Ishikawa (cell line): ENCODE measurements around the gene RPRD1A.
A peak's percentile ranks its signal among the peaks of the same experiment; 100 is the strongest.

Experiments
- CEBPB ChIP-seq: IDR thresholded peaks from 2 replicates; pipeline ENCODE4 v1.6.1; 2012
- CREB1 ChIP-seq: IDR thresholded peaks from 2 replicates; pipeline ENCODE4 v1.6.1; 2012; ENCODE audit warnings: low read depth
- EGR1 ChIP-seq: IDR thresholded peaks from 2 replicates; pipeline ENCODE4 v1.6.1; 2012
- EP300 ChIP-seq: IDR thresholded peaks from 2 replicates; pipeline ENCODE4 v1.6.1; 2012; ENCODE audit warnings: borderline replicate concordance
- FOXM1 ChIP-seq: IDR thresholded peaks from 2 replicates; pipeline ENCODE4 v1.6.1; 2012; ENCODE audit warnings: low read depth, borderline replicate concordance
- NFIC ChIP-seq: IDR thresholded peaks from 2 replicates; pipeline ENCODE4 v1.6.1; 2012
- RAD21 ChIP-seq: IDR thresholded peaks from 2 replicates; pipeline ENCODE4 v1.6.1; 2012; ENCODE audit warnings: low read depth
- TAF1 ChIP-seq: IDR thresholded peaks from 2 replicates; pipeline ENCODE4 v1.6.1; 2012; ENCODE audit warnings: low read depth, mild to moderate bottlenecking
- TCF12 ChIP-seq: IDR thresholded peaks from 2 replicates; pipeline ENCODE4 v1.6.1; 2012; ENCODE audit warnings: low read depth
- TEAD4 ChIP-seq: IDR thresholded peaks from 2 replicates; pipeline ENCODE4 v1.6.1; 2012
- YY1 ChIP-seq: IDR thresholded peaks from 2 replicates; pipeline ENCODE4 v1.6.1; 2012; ENCODE audit warnings: low read depth
- ZBTB7A ChIP-seq: IDR thresholded peaks from 2 replicates; pipeline ENCODE4 v1.6.1; 2012; ENCODE audit warnings: low read depth
- TF ChIP-seq, protein P1 (sequence below): IDR thresholded peaks from 2 replicates; pipeline ENCODE4 v1.6.1; 2012
- TF ChIP-seq, protein P2 (sequence below): IDR thresholded peaks from 2 replicates; pipeline ENCODE4 v1.6.1; 2012
- TF ChIP-seq, protein P3 (sequence below): IDR thresholded peaks from 2 replicates; pipeline ENCODE4 v1.6.1; 2012; ENCODE audit warnings: low read depth, mild to moderate bottlenecking

The RPRD1A gene

DNA sequence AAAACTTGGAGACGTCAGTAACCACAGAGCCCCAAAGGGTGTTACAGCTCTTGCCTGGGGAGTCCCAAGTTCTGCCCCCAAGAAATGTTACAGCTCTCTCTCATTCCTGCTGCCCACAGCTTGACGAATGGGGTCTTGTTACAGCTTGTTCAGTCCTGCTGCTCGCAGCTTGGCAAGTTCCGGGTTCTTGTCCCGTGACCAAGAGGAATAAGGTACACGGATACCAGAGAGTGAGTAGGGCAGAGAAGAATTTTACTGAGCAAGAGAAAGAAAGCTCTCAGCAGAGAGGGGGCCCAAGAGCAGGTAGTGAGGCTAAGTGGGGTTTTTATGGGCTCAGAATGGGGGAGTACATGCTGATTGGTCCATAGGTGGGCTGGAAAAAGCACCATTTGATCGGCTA lies 34.6 kb upstream of the RPRD1A start:
- TF ChIP-seq EP300 (no peak), YY1 (no peak), TEAD4 (no peak), EGR1 (no peak), ZBTB7A (no peak), RAD21 (no peak), NFIC (no peak), TAF1 (no peak), CEBPB (no peak), CREB1 (no peak), FOXM1 (no peak)
- TF ChIP-seq, protein P1, sequence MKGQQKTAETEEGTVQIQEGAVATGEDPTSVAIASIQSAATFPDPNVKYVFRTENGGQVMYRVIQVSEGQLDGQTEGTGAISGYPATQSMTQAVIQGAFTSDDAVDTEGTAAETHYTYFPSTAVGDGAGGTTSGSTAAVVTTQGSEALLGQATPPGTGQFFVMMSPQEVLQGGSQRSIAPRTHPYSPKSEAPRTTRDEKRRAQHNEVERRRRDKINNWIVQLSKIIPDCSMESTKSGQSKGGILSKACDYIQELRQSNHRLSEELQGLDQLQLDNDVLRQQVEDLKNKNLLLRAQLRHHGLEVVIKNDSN: no peak
- TF ChIP-seq, protein P2, sequence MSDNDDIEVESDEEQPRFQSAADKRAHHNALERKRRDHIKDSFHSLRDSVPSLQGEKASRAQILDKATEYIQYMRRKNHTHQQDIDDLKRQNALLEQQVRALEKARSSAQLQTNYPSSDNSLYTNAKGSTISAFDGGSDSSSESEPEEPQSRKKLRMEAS: no peak
- TF ChIP-seq, protein P3, sequence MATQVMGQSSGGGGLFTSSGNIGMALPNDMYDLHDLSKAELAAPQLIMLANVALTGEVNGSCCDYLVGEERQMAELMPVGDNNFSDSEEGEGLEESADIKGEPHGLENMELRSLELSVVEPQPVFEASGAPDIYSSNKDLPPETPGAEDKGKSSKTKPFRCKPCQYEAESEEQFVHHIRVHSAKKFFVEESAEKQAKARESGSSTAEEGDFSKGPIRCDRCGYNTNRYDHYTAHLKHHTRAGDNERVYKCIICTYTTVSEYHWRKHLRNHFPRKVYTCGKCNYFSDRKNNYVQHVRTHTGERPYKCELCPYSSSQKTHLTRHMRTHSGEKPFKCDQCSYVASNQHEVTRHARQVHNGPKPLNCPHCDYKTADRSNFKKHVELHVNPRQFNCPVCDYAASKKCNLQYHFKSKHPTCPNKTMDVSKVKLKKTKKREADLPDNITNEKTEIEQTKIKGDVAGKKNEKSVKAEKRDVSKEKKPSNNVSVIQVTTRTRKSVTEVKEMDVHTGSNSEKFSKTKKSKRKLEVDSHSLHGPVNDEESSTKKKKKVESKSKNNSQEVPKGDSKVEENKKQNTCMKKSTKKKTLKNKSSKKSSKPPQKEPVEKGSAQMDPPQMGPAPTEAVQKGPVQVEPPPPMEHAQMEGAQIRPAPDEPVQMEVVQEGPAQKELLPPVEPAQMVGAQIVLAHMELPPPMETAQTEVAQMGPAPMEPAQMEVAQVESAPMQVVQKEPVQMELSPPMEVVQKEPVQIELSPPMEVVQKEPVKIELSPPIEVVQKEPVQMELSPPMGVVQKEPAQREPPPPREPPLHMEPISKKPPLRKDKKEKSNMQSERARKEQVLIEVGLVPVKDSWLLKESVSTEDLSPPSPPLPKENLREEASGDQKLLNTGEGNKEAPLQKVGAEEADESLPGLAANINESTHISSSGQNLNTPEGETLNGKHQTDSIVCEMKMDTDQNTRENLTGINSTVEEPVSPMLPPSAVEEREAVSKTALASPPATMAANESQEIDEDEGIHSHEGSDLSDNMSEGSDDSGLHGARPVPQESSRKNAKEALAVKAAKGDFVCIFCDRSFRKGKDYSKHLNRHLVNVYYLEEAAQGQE: no peak

DNA sequence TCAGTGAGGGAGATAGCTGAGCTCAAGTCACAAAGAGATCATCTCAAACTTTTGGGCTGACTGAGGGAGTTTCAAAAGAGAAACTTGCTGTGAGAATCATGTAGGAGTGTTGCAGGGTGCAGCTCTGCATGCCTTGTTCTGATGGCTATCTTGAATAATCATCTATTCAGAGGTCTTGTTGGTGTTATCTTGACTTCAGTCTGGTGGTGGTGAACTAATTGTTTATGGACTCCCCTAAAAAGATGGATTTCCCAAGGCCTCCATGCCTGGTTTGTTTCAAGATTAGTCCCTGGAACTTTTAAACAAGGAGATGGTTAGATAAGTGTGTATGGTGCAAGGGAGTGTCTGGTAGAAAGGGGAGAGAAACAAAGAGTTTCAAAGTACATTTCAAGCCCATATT lies 32.0 kb upstream of the RPRD1A start:
- TF ChIP-seq TAF1: no peak
- TF ChIP-seq, protein P2: no peak
- no peak for TF ChIP-seq CEBPB
- no peak for TF ChIP-seq NFIC
- no peak for TF ChIP-seq EGR1
- TF ChIP-seq YY1: no peak
- TF ChIP-seq, protein P1: no peak
- no peak for TF ChIP-seq ZBTB7A
- TF ChIP-seq RAD21: no peak
- TF ChIP-seq EP300: no peak
- TF ChIP-seq FOXM1: no peak

DNA sequence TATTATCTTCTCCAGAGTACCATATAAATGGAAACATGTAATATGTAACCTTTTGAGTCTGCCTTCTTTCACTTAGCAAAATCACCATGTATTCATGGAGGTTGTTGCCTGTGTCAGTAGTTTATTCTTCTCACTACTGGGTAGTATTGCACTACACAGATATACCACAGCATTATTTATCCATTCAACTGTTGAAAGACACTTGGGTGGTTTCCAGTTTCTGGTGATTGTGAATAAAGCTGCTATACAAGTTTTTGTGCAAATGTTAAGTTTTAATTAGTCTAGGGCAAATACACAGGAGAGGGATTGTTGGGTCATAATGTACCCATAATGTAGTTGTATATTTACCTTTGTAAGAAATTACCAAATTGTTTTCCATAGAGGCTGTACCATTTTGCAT lies 29.6 kb upstream of the RPRD1A start:
- TF ChIP-seq FOXM1 (no peak), TCF12 (no peak), TEAD4 (no peak), TAF1 (no peak), EGR1 (no peak), RAD21 (no peak), ZBTB7A (no peak), CEBPB (no peak), CREB1 (no peak), NFIC (no peak), YY1 (no peak), EP300 (no peak)
- TF ChIP-seq, protein P2: no peak
- TF ChIP-seq, protein P1: no peak
- TF ChIP-seq, protein P3: no peak

DNA sequence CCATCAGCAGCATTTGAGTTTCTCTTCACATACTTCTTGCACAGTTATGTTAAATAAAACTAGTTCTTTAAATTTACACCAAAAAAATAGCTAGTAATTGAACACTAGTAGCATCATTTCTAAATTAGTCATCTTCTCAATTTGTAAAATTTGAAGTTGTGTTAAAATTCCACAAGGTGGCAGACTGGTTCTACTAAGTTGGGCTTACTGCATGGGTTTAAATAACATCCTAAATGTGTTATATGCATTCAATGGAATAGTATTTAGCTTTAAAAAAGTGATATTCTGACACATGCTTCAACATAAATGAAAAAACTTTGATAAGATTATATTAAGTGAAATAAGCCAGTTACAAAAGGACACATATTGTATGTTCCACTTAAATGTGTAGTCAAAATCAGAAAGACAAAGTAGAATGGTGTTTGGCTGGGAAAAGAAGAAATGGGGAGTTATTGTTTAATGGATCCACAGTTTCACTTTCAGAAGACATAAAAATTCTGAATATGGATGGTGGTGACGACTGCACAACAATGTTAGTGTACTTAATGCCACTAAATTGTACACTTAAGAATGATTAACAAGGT lies 28.7 kb upstream of the RPRD1A start:
- TF ChIP-seq ZBTB7A (no peak), RAD21 (peak; percentile 79)

DNA sequence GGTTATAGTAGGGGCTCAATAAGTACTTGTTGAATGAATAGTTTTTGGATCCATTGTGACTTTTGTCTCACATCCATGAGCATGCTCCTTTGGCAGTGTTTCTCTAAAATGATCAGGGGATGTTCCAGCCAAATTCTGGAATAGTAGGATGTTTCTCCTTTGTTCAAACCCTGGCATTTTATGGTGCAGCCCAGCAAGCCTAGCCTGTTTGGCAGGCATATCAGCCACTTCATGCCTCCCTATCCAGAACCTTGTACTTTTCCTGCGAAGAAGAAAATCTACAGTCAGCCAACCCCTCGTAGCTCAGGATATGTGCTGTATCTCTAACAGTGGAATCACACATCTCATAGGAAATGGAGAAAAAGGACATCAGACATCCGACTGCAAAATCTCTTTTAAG lies 27.1 kb upstream of the RPRD1A start:
- TF ChIP-seq YY1 (no peak), EP300 (no peak), TCF12 (no peak), TEAD4 (no peak), CEBPB (no peak), EGR1 (no peak), NFIC (no peak), RAD21 (no peak), FOXM1 (no peak), TAF1 (no peak), CREB1 (no peak), ZBTB7A (no peak)
- TF ChIP-seq, protein P2: no peak
- TF ChIP-seq, protein P1: no peak
- TF ChIP-seq, protein P3: no peak
